ENCODE results near the gene MMP24. TPM values are rescaled to one million over a fixed set of nuclear protein-coding genes. Genes with fewer than 3 reads are reported as not detected.

MMP24 gene
- total and polyA plus RNA-seq, 2 of the 13 experiments (the other 11 are each of a cell fraction or from before 2014, with no cell fraction given), result 0.29 to 0.35 TPM

GRCh38 chr20:35303735-35304491 is 77.4 kb downstream of the MMP24 start (continued):
- no peak for TF ChIP-seq UBTF (CRISPR knock-in tag; IDR thresholded peaks at IDR 0.05)
- TF ChIP-seq PHF5A (CRISPR knock-in tag; IDR thresholded peaks at IDR 0.05; ENCODE audit: low read depth, unreplicated experiment), result no peak
- no peak; the same call in 1 of the 2 replicates for TF ChIP-seq SP5 (CRISPR knock-in tag; IDR thresholded peaks at IDR 0.05; ENCODE audit: borderline replicate concordance, low read depth)
- no peak for TF ChIP-seq NR2F1 (CRISPR knock-in tag; IDR thresholded peaks at IDR 0.05)
- TF ChIP-seq MAF1 (CRISPR knock-in tag; IDR thresholded peaks at IDR 0.05; ENCODE audit: borderline replicate concordance), result no peak
- TF ChIP-seq NFKBIZ (CRISPR knock-in tag; IDR thresholded peaks at IDR 0.05), result 0 out of 2 replicates have a peak, but pooled peaks have one; percentile 48
- no peak for TF ChIP-seq GMEB1 (CRISPR knock-in tag; IDR thresholded peaks at IDR 0.05; ENCODE audit: borderline replicate concordance)
- TF ChIP-seq NR3C1 (CRISPR knock-in tag; IDR thresholded peaks at IDR 0.05), result no peak
- TF ChIP-seq PCBP1 (IDR thresholded peaks at IDR 0.05; ENCODE audit: borderline replicate concordance, low read depth, low read length), result no peak
- peak; percentile 81; the same call in 1 of the 2 replicates for TF ChIP-seq ATF6 (CRISPR knock-in tag; conservative IDR thresholded peaks at IDR 0.05)
- TF ChIP-seq CSRNP2 (CRISPR knock-in tag; conservative IDR thresholded peaks at IDR 0.05; ENCODE audit: low read depth), result no peak
- TF ChIP-seq ZNF264 (CRISPR knock-in tag; IDR thresholded peaks at IDR 0.05), result no peak
- TF ChIP-seq KAT8 (CRISPR knock-in tag; IDR thresholded peaks at IDR 0.05), result peak; percentile 61; the same call in 1 of the 2 replicates
- TF ChIP-seq JDP2 (CRISPR knock-in tag; IDR thresholded peaks at IDR 0.05; ENCODE audit: borderline replicate concordance), result no peak
- no peak for TF ChIP-seq RAD51 (IDR thresholded peaks at IDR 0.05; ENCODE audit: borderline replicate concordance)
- TF ChIP-seq ZNF224 (CRISPR knock-in tag; IDR thresholded peaks at IDR 0.05), result 0 out of 2 replicates have a peak, but pooled peaks have one; percentile 57
- TF ChIP-seq SCMH1 (CRISPR knock-in tag; IDR thresholded peaks at IDR 0.05; ENCODE audit: borderline replicate concordance), result no peak
- TF ChIP-seq ZBTB25 (CRISPR knock-in tag; IDR thresholded peaks at IDR 0.05), result no peak
- TF ChIP-seq CC2D1A (CRISPR knock-in tag; IDR thresholded peaks at IDR 0.05), result no peak
- TF ChIP-seq RBM39 (IDR thresholded peaks at IDR 0.05; ENCODE audit: low read depth, low read length, poor library complexity, severe bottlenecking), result peak; percentile 83
- peak; percentile 47; the same call in 1 of the 2 replicates for TF ChIP-seq CEBPG (CRISPR knock-in tag; IDR thresholded peaks at IDR 0.05)

Measured in HepG2 (cell line).